ENCODE data around the gene PHKA2.

The PHKA2 gene

DNA sequence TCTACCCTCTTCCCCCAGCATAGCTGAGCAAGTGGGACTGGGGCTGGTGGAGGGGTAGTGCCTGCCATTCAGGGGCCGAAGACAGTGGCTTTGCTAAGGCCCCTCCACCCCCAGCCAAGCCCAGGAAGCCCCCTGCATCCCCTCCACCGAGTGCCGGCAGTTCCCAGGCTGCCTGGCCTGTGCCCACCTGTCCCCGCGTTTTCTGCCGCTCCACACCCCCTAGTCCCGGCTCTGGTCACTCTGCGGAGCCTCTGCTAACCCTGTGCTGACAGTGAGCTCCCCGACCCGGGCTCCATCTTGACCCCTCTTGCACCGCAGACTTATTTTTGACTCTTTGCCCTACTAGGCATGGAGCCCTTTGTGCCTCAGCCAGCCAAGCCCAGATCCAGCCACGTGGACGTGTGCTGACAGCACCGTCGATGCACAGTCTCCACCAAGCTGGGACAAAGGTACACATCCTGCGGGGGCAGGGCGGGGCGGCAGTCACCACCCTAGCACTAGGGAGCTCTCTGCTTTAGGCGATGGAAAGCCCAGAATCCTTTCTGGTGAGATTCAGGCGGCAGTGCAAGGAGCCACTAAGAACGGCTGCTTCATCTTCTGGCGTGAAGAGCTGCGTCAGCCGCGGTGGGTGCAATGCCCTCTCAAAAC lies 96.6 kb downstream of the PHKA2 start:
- no peak for DNase-seq

DNA sequence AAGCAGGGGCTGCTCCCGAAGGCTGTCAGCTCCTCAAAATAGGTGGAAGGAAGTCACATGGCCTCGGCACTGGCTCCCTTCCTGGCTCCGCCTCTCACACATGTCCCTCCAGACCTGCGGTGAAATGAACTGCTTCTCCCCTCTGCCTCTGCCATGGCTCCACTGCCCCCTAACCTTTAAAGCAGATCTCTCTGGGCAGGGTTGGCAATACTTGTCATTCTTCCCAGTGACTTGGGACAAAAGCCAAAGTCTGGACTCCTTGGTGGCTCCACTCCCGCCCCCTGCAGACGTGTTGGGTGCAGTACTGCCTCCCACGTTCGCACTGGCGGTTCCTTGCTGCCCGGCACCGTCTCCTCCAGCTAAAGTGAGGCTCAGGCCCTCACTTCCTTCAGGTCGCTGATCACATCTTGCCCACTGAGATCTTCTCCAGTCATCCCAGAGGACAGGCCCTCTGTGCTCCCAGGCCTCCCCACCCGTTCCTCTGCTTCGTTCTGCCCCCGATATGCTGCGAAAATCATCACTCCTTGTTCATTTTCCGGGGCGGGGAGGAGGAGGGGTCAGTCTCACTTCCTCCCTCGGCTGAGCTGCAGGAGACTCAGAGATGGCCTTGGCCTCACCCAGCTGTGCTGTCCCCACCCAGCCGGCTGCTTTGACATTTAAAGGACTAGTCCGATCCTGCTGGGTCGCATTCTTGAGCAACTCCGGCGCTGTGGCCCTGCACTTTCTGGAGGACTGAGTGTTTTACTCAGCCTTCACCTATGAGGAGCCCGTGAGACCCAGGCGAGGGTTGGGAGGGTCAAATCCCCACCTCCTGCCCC lies 97.4 kb downstream of the PHKA2 start:
- DNase-seq: no peak

DNA sequence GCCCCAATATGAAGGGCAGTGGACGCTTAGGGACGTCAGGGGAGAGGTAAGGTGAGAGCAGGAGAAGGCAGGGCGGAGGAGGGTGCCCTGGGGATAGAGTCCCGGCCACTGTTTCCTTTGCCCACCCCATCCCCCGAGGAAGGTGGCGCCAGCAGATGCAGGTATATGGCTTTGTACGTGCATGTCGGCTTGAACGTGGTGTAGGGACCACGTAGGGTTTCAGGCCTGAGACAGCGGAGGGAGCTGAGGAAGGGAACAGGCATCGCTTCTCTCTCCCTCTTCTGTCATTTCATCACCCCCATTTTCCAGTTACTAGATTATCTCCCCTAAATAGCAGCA lies 97.9 kb downstream of the PHKA2 start:
- DNase-seq: no peak

DNA sequence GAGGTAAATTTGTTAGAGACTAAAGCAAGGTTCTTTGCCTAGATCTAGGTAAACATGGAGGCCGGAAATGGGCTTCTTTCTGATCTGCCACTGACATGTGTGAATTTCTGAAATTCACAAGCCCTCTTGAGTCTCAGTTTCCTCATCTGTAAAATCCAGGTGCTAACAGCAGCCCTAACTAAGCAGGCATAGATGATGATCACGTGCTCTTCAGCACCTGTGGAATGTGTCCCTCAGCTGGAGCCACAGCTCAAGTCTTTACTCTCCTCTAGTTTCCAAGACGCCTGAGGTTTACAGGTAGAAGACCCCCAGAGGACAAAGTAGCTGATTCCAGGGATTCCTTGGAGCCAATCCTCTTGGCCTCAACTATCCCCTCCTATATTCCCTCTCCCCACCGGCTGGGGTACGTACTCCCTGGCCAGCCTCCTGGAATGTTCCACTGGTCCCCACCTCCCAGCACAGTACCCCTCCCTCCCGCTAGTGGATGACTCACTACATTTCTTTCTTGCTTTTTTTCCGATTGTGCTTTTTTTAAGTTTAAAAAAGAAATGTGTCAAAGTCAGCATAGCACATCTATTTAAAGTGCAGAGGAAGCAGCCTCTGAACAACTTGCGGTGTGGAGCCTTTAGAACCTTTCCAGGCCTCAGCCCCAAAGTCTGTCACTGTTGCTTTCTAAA lies 98.4 kb downstream of the PHKA2 start:
- no peak for DNase-seq

DNA sequence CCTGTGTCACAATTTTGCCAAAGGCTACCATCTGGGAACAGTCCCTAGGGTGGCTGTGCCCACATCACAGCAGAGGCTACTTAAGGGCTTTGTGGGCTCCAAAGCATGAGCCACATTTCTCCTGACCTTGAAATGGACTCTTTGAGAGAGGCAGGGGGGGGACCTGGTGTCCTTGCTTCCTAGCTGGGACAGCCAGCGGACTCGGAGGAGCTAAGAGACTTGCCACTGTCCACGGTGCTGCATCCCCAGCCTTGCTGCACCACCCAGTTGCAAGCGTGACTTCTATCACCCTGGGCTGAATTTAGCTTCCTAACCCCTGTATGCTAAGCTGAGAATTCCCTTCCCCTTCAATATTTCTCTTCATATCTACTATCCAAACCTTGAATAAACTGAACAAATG lies 99.0 kb downstream of the PHKA2 start:
- no peak for DNase-seq

DNA sequence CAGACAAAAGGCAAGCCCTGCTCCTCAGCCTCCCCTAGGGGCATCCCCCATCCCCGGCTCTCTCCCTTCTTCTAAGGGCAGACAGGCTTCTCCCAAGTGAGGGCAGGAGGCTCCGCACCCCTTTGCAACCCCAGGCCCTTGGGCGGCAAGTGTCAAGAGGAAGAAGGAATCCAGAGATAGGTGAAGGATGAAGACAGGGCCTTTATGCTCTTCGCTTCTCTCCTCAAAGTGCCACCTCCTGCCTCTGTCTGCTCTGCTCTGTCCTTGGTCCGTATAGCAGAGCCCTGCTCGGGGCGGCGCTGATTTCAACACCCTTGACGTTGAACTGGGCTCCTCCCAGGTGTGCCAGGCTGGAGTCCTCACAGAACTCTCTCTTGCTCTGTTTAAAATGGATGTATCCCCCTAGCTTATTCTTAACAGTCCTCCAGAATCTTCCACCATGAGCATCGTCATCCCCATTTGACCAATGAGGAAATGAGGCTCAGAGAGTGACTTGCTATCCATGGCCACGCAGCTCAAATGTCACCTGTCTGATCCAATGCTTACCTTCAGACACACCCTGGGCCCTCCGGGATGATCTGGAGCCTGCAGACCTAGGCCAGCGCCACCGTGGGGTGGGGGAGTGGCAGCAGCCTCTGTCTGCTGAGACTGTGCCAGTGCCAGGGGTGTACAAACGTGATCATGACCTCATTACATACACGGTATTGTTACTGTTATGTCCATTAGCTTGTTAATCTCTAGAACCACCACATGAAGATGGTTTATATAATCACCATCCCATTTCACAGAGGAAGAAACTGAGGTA lies 99.8 kb downstream of the PHKA2 start:
- DNase-seq: no peak

DNA sequence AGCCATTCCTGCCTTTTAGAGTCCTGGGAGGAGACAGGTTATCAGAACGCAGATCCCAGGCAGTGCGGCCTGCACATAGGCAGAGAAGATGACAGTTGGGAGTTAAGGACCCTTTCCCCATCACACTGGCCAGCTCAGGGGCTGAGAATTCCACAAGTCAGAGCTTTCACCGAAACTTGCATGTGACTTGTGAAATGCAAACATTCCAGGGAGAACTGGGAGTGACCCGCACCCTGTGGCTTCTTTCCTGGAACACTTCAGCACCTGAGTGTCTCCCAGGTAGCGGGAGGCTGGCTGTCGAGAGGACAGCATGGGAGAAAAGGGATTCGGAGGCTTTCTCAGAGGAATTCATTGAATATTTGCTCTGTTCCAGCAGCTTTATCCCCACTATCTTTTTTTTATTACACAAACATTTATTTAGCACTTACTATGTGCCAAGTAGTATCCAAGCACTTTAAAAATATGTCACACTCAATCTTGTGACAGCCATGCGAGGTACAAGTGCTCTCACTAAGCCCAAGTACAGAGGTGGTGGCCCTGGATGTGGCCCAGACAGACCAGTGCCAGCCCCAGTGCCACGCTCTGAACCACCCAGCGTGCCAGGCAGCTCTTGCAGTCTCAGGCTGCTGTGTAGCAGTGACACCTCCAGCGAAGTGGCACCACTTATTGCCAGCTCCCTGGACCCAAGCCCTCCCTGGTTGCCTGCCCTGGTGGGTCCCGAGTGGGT lies 100.5 kb downstream of the PHKA2 start:
- no peak for DNase-seq

DNA sequence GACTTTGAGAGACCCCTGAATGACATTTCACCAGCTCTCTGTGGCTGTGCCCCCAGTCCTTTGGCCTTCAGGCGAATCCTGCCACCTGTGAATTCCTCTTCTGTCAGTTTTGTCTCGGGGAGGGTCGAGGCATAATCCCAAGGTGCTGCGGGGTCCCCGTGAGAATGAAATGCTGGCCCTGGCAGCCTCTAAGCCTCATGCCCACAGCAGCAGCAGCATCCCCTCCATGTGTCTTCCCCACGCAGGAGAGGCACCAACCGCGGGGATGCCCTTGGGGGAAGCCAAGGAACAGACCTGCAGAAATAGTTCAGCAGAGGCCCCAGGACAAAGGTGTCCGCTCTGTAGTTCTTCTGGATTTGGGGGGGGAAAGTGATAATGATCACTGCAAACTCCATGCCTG lies 104.8 kb downstream of the PHKA2 start:
- DNase-seq: no peak

DNA sequence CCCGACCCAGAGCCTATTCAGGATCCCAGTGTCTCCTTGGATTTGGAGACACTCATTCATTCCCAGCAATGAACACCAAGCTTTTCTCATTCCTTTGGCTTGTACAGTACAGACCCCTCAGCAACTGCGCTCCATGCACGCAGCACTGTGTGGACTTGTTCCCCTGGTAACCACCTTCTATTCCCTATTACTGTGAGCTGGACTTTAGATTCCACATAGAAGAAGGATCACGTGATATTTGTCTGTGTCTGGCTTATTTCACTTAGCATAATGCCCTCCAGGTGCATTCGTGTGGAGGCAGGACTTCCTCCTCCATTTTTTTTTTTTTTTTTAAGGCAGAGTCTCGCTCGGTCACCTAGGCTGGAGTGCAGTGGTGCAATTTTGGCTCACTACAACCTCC lies 106.4 kb downstream of the PHKA2 start:
- no peak for DNase-seq

DNA sequence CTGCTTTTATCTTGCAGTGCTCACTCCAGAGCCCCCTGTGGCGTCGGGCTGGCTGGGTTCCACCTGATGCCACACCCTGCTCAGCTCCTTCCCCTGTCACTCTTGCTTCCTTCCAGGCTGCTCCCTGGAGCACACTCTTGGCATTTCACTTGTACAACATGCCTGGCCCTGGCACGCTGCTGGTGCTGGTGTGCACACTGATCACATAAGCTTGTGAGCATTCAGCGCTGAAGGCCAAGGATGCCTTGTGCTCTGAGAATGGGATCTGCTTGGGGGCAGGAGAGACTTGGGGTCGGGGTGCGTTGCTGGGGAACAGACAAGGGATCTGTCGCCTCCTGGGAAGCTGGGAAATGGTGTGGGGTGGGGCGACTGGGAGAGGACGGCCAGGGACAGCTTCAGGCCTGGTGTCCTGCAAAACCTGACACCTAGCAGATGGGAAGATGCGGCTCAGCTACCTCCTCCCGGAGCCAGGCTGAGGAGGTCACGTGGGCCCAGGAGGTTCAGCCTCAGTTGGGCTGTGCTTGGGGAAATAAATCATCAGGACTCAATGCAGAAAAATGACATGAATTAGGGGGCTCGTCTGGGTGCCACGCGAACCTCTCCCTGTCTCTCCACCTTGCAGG lies 108.5 kb downstream of the PHKA2 start:
- DNase-seq: no peak

DNA sequence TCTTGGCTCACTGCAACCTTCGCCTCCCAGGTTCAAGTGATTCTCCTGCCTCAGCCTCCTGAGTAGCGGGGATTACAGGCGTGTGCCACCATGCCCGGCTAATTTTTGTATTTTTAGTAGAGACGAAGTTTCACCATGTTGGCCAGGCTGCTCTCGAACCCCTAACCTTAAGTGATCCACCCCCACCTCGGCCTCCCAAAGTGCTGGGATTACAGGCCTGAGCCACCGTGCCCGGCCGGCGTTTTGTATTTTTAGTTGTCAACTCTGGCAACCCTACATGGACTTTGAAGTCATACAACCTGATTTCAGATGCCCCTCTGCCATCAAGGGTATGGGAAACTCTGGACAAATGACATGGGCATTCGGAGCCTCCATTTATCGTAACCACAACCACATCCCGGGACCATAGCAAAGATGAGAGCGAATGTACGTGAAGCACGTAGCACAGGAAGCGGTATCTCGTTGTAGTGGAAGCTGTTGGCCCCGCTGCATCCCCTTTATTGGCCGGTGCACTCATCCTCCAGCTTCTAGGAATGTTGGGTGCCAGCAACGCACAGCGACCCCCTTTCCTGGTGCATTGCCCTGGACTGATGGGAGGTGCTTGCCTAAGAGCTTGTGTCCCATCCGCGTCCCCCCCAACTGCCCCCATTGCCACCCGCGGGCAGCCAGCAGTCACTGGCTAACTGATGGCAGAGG lies 109.2 kb downstream of the PHKA2 start:
- no peak for DNase-seq

DNA sequence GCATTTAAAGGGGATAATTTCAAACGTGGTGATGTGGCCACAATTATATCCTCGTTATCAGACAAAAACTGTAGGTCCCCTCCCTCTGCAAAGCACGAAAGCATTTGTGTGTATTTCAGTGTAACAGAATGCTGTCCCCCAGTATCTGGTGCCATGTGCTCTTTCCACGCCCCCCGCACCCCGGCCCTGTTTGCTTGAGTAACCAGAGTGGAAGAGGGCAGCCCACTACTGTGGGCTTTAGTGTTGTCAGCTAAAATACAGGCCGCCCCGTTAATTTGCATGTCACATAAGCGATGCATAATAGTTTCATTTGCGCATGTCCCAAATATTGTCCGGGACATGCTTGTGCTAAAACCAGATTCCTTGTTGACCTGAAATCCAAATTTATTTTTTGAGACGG lies 110.1 kb downstream of the PHKA2 start:
- DNase-seq: no peak

DNA sequence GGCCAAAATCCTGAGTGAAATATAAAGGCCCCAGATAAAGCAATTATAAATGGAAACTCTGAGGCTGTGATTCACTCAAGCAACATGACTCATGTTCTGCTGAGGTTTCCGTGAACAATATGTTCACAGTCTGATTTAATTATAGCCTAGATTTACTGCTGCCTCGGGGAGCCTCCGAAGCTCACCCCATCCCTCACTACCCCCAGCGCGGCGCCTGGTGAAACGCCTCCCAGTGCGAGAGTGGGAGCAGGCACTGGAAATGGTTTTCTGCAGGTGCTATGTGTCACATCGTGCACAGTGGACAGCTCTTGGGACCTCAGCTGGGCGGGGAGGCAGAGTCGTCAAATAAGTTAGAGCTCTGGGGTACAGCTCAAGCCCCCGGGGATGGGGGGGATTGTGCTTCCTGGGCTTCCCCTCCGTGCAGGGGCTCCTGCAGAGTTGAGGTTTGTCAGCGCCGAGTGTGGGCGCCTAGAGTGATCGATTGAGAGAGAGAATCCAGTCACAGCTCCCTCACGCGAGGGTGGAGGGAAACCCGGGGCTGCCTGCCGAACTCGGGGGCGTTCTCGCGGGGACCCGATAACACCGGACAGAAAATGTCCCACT lies 110.6 kb downstream of the PHKA2 start:
- DNase-seq: no peak

DNA sequence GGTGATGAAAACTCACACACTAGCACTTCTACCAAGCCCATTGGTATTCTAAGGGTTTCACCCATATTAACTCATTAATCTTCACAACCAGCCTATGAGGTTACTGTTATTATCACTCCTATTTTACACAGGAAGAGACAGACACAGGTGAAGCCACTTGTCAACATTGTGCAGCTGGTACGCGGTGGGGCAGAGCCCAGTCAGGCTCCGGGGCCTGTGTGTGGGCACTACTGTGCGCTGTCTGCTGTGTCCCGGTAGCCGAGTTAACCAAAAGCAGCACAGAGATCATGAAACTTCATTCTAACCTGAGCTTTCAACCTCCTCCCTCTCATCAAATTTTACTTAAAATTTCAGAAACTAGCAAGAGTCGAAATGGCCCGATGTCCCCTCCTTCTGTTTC lies 111.3 kb downstream of the PHKA2 start:
- DNase-seq: no peak

DNA sequence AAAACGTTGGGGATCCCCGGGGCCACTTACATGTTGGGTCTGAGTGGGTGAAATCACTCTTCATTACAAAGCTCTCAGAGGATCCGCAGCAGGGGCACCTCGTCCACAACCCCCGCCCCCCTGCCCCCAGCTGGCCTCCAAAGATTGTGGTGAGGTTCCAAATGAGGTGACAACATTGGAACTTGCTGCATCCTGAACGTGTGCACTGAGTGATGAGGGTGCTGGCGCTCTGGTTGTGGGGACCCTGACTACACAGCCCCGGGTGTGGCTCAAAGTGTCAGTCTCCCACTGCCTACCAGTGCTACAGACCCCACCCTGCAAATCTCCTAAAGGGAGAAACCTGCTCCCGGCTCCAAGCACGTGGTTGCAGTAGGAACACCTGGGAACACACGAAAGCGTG lies 111.9 kb downstream of the PHKA2 start:
- no peak for DNase-seq

DNA sequence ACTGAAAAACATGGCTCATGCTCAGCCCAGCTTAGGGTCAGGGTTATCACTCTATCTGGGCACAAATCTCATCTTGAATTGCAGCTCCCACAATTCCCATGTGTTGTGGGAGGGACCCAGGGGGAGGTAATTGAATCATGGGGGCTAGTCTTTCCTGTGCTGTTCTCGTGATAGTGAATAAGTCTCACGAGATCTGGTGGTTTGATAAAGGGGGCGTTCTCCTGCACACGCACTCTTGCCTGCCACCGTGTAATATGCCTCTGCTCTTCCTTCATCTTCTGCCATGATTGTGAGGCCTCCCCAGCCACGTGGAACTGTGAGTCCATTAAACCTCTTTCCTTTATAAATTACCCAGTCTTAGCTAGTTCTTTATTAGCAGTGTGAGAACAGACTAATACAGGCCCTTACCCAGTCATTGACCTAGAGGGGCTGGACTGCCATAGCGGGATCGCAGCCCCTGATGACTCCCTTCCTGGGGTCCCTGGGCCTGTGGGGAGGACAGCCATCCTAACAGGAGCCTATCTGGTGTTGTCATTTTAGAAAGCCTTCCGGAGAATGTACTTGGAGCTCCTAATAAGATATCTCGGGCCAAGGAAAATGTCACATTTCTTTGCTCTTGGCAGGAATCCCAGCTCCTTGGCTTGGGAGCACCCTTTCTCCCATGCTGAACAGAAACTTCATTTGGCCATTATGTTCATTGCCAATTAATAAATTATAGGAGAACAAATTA lies 112.6 kb downstream of the PHKA2 start:
- no peak for DNase-seq

DNA sequence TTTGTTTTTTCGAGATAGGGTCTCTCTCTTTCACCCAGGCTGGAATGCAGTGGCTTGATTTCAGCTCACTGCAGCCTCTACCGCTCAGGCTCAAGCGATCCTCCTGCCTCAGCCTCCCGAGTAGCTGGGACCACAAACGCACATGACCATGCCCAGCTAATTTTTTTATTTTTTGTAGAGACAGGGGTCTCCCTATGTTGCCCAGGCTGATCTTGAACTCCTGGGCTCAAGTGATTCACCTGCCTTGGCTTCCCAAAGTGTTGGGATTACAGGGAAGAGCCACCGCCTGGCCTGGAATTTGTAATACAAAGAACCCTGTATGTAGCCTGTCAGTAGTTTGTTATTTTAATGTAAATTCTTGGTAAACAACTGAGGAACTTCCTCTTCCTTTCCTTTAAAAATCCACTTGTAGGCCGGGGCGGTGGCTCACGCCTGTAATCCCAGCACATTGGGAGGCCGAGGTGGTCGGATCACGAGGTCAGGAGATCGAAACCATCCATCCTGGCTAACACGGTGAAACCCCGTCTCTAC lies 119.5 kb downstream of the PHKA2 start:
- DNase-seq: no peak

DNA sequence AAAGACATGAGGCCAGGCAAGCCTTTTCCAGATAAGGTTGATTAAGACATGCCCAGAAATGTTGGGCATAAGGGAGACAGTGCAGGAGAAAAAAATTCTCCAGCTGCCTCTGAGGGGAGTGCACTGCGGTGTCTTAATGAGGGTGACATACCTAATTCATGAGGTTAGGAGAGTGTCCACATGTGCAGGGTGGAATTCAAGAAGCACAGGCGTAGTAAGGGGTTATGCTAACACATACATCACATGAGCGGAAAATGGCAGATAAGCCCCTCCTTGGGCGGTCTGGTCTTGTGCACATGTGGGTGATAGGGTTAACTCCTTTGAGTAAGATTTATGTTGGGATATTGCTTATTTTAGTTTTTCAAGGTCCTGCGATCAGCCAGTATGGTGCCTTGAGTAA lies 122.4 kb downstream of the PHKA2 start:
- no peak for DNase-seq

DNA sequence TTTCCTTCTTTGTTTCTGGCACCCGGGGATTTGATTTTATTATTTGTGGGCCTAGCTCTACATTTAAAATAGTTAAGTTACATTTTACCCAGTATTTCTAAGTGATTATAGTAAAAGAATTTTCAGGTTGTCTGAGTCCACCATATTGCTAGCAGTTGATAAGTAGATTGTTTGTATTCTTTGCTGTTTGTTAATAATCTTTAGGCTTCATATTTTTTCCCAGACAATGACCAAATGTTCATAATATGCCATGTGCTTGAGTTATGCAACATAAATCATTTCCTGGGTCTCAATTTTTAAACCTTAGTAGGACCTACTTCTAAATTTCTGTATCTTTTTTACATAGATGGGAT lies 127.3 kb downstream of the PHKA2 start:
- no peak for DNase-seq

DNA sequence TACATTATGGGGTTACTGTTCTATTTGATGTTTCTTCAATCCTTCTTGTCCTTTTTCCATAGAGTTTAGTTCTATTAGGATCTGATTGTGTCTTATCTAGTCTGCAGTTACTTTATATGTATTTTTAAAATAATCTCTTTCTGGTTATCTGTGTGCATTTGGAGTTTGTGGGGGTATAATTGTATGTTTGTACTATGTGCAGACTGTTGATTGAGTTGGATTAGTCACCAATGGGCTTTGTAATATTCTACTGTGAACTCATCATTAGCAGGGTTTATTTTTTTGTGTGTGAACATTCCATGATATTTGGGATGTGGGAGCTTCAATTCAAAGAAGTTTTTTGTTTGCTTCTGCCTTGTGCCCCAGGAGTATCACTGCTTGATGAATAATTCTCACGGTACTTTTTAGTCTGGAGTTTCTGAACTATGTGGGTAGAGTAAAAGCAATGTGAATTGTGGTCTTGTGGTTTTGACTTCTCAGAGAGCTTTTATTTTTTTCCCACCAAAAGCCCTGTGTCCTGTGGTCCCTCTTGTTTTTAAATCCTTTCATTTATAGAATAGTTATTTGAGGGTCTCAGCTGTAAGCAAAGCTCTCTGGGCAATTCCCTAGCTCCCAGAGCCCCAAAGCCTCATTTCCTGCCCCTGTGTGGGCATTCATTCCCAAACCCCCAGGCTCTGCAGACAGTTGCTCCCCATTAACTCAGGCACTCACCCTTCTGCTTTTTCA lies 127.8 kb downstream of the PHKA2 start:
- DNase-seq: no peak
